ENCODE results near the gene CGB5.

DNA sequence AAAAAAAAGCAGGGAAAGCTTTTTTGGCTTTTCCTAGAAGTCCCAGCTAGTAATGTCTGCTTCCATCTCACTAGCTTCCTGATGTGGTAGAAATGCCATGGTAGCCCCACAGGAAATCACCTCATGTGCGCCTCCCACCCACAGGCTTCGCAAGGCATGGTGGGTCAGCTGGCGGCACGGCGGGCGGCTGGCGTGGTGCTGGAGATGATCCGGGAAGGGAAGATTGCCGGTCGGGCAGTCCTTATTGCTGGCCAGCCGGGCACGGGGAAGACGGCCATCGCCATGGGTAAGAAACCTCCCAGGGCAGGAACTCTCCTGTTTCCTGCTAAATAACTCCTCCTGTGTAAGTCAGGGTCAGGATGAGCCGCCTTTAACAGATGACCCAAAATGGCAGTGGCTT lies 39.5 kb upstream of the CGB5 start:
- TF ChIP-seq, protein P1, sequence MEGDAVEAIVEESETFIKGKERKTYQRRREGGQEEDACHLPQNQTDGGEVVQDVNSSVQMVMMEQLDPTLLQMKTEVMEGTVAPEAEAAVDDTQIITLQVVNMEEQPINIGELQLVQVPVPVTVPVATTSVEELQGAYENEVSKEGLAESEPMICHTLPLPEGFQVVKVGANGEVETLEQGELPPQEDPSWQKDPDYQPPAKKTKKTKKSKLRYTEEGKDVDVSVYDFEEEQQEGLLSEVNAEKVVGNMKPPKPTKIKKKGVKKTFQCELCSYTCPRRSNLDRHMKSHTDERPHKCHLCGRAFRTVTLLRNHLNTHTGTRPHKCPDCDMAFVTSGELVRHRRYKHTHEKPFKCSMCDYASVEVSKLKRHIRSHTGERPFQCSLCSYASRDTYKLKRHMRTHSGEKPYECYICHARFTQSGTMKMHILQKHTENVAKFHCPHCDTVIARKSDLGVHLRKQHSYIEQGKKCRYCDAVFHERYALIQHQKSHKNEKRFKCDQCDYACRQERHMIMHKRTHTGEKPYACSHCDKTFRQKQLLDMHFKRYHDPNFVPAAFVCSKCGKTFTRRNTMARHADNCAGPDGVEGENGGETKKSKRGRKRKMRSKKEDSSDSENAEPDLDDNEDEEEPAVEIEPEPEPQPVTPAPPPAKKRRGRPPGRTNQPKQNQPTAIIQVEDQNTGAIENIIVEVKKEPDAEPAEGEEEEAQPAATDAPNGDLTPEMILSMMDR (IDR thresholded peaks at IDR 0.05): no peak
- no peak for TF ChIP-seq POLR2A (IDR thresholded peaks at IDR 0.05)

Measured in vagina (tissue), 2 donors.